ENCODE data around the gene GPHB5. TPM values are rescaled to one million over a fixed set of nuclear protein-coding genes. Genes with fewer than 3 reads are reported as not detected.

Gene GPHB5
- total RNA-seq, 3 donors from 2014 or later = not detected

DNA sequence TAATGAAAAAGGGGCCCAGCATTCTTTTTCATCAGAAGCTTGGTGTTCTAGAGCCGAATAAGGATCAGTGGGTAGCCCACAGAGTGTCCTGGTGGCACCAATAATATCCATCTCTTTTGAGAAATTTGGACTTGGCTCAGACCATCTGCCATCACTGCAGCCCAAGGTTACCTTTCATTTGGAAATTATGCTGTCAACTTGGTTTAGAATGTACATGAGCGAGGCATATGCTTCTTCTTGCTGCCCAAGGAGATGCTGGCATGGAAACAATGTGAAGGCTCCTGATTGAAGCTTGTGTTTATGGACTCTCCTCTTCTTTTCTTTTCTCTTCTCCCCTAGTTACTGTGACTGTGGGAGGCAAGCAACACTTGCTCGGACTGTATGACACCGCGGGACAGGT lies 50.0 kb downstream of the GPHB5 start:
- DNase-seq = no peak
- H3K36me3 ChIP-seq (ENCODE audit: low read depth) = no peaks in the 10 kb centered on the region
- H3K4me1 ChIP-seq (ENCODE audit: low read depth) = no peaks in the 10 kb centered on the region
- intact Hi-C loops (cut with DNase I, micrococcal nuclease) = no loop called here
- ATAC-seq = no peak
- H3K9me3 ChIP-seq = no peaks in the 10 kb centered on the region
- TF ChIP-seq, protein P1, sequence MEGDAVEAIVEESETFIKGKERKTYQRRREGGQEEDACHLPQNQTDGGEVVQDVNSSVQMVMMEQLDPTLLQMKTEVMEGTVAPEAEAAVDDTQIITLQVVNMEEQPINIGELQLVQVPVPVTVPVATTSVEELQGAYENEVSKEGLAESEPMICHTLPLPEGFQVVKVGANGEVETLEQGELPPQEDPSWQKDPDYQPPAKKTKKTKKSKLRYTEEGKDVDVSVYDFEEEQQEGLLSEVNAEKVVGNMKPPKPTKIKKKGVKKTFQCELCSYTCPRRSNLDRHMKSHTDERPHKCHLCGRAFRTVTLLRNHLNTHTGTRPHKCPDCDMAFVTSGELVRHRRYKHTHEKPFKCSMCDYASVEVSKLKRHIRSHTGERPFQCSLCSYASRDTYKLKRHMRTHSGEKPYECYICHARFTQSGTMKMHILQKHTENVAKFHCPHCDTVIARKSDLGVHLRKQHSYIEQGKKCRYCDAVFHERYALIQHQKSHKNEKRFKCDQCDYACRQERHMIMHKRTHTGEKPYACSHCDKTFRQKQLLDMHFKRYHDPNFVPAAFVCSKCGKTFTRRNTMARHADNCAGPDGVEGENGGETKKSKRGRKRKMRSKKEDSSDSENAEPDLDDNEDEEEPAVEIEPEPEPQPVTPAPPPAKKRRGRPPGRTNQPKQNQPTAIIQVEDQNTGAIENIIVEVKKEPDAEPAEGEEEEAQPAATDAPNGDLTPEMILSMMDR (IDR thresholded peaks at IDR 0.05) = no peak
- H3K4me3 ChIP-seq = no peak overlapping the region

DNA sequence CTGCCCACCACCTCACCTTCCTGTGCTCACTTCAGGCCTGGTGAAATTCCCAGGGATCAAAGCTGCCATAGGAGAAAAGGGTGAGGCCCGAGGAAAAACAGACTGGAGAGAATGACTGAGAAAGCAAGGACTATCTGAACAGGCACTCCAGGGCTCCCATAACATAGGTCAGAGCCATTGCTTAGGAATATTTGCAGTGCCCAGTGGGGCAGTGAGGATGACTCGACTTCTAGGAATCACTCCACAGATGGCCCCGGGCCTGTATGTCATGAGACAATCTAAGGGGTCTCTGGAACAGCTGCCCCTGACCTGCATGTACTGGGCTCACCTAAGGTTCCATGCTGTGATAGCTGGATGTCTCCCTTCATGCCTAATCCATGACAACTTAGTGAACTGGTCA lies 51.6 kb downstream of the GPHB5 start:
- Histone ChIP-seq H3K4me1 (ENCODE audit: low read depth) (no peaks in the 10 kb centered on the region), H3K36me3 (ENCODE audit: low read depth) (no peaks in the 10 kb centered on the region), H3K9me3 (no peaks in the 10 kb centered on the region), H3K4me3 (no peak overlapping the region)
- DNase-seq (no peak), ATAC-seq (no peak)
- TF ChIP-seq, protein P1 (IDR thresholded peaks at IDR 0.05) = no peak
- intact Hi-C loops (cut with DNase I, micrococcal nuclease) = no loop called here

GRCh38 chr14:63266106-63266505 lies 52.6 kb downstream of the GPHB5 start:
- H3K36me3 ChIP-seq (ENCODE audit: low read depth) = no peaks in the 10 kb centered on the region
- no peak overlapping the region for H3K4me3 ChIP-seq
- DNase-seq (no peak), ATAC-seq (no peak)
- H3K9me3 ChIP-seq = no peaks in the 10 kb centered on the region
- intact Hi-C loops (cut with DNase I, micrococcal nuclease) = no loop called here
- H3K4me1 ChIP-seq (ENCODE audit: low read depth) = no peaks in the 10 kb centered on the region
- TF ChIP-seq, protein P1 (IDR thresholded peaks at IDR 0.05) = no peak

Other genes starting within 250 kb of the GPHB5 start
- gene RHOJ, start 114.5 kb downstream of the GPHB5 start, total RNA-seq = 10 to 100 TPM in 1 of 3 donors, 1 to 10 TPM in 2; 3.3 to 19.1 (median 6.4) TPM
- 10 to 100 TPM; 45.3 to 54.1 (median 51.6) TPM for gene PPP2R5E, start 224.4 kb upstream of the GPHB5 start, total RNA-seq